Activated gamma-delta T cell treated with Interleukin-2 at 50 U/mL for 16 hours (primary cell): Measurements from ENCODE around the gene TPRG1L.

ENCODE experiments used
- DNase-seq: peaks from one replicate; pipeline ENCODE4 v3.0.0-alpha.2; 2020

The TPRG1L gene

DNA sequence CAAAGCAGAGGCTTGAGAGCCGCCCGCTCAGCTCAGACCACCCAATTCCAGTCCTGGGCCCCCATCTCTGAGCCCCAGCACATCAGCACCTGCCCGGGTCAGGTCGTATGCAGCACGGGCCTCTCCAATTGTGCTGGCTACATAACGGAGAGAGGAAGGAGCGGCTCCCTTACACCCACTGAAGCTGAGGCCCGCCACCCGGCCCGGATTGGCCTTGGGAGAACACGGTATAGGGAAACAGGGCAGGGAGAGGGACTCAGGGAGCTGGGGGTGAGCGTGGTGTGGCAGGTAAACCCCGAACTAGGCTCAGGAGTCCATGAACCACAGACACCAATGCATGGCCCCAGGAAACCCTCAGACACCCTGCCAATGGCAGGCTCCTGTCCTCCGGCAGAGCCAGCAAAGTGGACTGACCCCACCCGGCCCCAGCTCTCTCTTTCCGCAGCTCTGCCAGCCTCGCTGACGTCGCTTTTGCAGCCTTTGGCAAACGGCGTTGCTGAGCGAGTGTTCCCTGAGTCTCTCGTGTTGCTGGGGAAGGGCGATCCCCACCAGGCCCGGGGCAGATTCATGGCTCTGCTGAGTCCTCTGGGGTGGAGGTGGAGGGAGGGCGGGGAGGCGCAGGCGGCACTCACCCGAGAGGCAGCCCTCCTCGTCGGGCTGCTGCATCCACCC, 30.0 kb upstream of the TPRG1L start:
- no peak for DNase-seq

DNA sequence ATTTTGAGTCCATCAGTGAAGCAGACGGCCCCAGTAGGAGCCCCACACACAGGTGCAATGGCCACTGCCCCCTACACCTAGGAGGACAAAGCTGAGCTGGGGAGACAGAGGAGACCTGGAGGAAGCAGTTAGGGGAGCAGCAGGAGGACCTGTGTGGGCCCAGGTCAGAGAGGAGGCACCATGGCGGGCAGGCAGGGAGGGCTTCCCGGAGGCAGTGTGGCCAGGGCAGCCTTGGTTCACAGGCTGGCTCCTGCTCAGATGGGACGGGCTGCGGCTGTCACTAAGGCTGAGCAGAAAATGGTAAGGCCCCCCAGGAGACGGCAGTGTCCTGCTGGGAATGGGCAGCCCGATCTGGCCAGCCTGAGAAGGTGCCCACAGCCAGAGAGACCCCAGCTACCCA, 28.9 kb upstream of the TPRG1L start:
- no peak for DNase-seq

DNA sequence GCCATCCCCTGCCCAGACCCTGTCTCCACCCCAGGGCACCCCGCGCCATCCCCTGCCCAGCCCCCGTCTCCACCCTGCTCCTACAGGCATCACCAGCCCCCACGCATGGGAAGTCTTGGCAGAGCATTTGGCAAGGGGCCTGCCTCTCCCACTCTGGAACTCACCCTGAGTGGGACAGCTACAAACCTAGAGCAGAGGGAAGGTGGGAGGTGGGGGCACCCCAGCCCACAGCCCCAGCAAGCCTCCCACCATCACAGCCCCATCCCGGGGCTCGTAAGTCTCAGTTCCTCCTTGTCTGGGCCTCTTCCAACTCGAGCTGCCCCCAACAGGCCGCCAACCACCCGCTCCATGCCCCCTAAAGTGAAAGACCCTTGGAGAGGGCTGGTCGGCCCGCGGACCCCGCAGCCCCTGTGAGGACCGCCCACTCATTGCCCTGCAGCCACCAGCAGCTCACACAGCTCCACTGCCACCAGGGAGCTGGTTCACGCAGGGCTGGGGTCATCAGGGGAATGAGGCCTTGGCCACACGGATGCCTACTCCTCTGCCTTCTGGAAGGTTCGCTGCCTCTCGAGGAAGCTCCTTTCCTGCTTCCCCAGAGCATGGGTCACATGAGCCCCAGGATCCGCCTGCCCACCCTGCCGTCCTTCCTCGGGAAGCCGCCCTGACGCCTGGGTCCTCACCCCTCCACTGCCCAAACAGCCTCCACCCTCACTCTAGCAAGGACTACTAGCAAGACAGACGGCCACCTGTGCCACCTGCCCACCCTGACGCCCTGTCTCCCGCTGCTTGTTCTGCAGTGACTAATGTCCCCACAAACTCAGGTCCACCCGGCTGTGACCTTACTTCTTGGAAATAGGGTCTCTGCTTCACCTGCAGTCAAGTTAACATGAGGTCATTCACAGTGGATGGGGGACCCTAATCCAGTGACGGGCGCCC, 27.9 kb upstream of the TPRG1L start:
- peak; percentile 20 for DNase-seq

DNA sequence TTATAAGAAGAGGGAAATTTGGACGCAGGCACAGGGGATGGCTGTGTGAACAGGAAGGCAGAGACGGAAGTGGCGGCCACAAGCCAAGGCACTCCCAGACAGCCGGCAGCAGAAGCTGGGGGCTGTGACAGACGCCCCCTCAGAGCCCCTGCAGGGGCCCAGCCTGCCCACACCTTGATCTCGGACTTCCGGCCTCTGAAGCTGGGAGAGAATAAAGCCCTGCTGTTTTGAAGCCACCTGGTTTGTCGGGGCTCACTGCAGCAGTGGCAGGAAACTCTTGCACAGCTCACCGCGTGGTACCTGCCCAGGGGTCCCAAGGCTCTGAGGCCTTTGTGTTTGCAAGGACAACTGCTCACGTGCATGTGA, 27.2 kb upstream of the TPRG1L start:
- peak; percentile 52 for DNase-seq

DNA sequence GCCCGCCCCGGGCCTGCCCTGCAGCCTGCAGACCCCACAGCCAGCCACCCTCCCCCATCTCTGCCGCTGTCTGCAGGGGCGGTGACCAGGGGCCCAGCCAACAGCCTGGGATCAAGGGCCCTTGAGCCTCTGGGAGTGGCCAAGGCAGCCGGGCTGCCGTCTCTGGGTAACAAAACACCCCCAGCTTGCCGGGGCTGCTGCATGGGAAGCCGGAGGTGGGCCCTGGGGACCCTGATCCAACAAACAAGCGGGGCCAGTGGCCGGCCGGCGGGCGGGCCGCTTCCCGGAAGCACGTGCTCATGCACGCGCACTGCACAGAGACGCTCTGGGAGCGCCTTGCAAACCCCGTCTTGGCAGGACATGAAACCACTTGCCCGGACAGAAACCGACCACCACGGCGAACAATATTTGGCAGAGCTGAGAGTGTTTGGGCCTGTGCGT, 26.7 kb upstream of the TPRG1L start:
- no peak for DNase-seq

DNA sequence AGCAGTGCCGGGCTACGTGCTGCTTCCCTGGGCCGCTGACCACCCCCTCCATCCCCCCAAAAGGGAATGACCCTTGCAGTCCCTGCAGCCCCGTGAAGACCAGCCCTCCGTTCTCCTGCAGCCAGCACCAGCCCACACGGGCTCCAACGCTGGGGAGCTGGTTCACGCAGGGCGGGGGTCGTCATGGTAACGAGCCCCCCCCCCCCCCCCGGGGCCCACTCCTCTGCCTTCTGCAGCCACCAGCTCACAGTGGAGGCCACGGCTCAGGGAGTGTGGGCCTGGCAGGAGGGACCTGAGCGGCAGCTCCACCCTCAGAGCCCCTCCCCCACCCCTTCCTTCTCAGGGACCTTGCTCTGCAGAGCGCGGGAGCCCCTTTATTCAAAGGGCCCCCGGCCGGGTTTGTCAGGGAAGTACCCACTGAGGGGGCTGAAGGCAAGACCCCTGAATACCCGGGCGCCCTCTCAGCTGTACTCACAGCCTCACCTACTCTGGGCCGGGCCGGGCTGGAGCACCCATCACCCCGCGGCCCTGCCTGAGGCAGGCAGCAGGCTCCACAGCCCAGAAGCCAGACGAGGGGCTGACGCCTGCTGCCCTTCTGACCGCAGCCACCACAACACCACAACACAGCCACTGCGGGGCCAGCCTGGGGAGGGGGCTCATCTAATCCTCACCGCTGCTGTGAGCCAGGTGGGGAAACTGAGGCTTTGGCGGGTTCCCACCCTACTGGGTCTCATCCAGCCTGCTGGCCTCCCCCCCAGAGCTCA, 26.1 kb upstream of the TPRG1L start:
- no peak for DNase-seq

DNA sequence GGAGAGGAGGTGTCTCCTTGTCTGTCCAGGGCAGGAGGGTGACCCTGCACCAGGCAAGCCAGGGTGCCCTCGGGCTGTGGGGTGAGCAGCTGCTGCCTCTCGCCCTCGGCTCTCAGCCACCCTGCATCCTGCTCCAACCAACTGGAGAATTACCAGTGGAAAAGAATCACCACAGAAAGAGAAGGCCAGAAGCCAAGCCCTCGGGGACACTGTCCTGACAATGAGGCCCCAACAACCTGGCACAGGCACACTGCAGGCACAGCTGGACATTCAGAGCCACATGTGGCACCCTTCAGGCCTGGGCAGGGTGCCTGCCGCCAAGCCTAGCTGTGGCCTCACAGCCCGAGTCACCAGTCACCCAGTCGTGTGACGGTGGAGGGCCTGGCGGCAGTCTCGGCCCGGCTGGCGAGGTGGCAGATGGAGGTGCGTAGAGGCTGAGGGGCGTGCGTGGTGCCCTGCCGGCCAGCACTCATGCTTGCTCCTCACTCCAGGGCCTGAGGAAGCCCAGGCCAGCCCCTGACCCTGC, 25.5 kb upstream of the TPRG1L start:
- DNase-seq, result no peak

DNA sequence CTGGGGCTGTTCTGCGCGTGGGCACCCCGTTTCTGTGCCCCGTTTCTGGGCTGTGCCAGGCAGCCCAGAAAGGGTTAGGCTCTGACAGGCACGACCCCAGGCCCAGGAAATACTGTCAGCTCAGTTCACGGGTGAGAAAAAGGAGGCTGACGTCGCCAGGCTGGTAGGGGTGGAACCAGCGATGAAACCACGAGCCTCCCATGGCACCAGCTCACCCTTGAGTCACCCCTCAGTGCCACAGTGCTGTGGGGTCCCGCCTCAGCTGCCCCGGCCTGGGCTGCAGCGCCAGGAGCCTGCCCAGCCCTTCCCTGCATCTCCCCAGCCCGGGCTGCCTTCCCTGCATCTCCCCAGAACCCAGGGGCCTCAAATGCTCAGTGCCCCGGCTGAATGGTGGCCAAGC, 25.0 kb upstream of the TPRG1L start:
- DNase-seq, result peak; percentile 31

DNA sequence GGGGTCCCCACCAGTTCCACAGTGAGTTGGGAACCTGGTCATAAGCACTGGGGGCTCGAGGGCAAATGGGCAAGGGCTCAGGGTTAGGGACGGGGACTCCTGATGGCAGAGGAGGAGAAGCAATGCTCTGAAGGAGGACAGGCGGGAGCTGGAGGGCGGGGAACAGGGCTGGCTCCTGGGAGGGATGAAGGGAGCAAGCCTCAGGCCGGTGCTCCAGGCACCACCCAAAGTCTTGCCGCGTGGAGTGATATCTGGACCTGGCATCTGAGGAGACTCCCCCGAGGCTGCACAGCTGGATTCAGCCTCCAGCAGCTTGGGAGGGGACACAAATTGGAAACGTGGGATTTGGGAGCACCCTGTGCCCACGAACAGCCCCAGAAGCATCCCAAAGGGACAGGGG, 24.5 kb upstream of the TPRG1L start:
- DNase-seq, result no peak

DNA sequence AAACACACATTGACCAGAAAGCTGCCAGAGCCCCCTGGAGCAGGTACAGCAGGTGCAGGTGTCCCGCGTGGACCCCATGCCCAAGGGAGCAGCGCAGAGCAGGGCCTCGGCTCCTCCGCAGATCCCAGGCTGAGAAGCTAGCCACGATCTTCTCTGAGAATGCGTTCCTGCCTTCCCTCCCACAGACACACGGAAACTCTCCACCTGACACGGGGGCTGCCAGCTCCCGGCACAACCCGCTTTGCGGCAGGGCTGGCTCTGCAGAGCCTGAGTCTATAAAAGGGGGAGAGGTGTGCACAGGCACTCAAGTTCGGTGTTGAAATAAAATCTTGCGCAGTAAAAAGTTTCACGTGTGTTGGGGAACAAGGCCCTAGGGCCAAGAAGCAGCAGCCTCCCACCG, 23.1 kb upstream of the TPRG1L start:
- DNase-seq, result no peak

DNA sequence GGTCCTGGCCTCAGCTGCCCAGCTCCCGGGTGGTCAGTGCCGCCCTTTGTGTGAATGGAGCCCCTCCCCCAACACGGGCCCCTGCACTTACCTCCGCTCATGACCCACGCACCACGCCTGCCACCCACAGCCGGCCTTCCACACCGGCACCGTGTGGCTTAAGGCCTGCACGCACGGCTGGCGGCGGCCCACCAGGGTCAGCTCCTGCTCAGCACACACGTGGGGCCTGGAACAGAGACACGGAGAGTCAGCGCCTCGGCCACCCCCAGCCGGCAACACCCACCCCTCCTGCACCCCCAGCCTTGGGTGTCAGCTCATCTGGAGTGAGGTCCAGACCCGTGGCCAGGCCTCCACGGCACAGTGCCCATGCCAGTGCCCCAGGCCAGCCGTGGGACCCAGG, 22.4 kb upstream of the TPRG1L start:
- DNase-seq, result no peak

DNA sequence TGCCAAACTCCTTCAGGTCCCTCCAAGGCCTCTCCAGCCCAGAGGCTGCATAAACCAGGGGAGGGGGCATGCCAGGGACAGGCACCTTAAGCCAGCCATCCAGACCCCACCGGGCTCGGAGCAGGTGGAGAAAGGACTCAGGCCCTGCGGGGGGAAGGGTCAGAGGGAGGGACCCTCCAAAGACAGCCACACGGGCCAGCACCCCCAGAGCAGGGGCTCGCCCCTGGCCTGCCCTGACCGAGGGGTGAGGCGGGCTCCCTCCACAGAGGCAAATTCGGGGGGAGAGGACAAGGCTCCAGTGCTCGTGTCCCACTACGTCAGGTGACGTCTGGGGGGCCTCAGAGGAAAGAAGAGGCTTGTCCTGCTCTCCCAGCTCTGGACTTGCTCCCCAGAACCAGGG, 21.7 kb upstream of the TPRG1L start:
- no peak for DNase-seq

DNA sequence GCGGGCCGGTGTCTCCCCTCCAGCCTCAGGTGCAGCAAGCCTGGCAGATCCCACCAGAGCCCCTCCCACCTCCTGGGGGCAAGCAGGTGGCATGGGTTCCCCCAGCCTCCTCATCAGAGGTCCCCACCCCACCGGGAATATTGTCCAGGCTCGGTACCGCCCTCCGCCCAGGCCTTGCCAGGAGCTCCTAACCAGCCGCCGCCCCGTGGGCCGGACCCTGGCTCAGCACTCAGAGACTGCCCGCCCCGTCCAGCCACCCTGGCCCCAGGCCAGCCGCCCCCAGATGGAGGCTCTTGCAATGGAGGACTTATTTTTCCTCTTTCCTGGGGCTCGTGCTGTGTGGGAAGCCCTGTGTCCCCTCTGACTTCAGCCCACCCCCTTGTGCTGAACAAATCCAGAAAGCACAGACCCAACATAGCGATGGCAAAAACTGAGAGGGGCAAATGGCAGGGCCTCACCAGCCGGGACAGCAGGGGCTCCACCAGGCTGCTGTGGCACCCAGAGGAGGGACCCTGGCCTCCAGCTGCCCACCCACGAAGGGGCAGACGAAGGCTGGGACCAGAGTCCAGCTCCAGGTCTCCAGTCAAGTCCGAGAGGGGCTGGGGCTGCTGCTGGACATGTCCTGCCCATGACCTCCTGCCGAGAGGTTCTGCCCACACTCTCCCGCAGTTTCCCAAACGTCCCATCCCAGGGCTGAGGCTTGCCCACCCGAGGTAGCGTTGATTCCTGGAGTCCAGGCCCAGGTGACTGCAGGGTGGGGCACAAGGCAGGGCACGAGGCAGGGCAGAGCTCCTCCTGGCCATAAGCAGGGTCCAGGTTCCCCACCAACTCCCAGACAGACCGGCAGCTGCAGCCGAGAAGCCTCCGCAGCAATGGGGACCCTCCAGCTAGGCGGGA, 21.0 kb upstream of the TPRG1L start:
- DNase-seq, result no peak

DNA sequence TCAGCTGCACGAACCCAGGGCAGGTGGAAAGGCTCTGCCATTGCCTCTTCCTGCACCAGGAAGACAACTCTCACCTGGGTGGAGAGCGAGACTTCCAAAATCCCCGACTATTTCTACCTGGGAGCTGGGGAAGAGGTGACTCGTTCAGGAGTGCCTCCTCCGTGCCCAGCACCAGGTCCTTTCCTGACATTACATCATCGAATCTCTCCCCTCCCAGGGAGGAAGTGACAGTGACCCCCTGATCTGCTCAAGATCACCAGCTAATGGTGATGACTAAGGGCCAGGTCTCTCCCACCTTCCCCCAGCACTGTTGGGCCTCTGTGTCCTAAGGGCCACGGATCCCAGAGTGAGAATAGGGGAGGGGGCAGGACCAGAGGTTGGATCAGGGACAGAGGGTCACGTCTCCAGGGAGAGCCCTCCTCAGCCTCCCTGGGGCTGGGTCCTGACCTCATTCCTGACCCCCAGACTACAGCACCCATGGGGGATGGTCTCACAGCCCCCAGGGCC, 20.3 kb upstream of the TPRG1L start:
- no peak for DNase-seq

DNA sequence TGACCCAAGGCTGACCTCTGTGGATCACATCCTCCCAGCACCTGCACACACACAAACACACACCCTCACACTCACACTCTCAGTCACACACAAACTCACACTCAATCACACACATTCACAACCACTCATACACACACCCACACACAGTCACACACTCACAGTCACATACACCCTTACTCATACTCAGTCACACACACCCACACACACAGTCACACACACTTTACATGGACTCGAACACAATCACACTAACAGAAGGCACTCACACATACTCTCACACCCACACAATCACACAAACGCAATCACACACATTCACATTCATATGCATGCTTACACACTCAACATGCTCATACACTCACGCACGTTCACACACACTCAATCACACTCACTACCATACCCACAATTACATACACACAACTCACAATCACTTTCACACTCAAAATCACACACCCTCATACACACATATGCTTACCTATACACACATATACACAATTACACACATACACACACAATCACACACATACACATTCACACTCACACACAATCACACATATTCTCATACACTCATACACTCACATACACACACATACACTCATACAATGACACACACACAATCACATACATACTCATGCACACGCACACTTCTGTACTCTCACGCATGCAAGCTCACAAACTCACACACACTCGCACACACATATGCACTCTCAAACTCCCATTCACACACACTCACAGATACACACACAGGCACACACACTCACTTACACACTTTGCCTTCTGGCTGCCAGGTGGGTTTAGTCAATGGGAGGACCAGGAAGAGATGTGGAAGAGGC, 19.6 kb upstream of the TPRG1L start:
- no peak for DNase-seq

DNA sequence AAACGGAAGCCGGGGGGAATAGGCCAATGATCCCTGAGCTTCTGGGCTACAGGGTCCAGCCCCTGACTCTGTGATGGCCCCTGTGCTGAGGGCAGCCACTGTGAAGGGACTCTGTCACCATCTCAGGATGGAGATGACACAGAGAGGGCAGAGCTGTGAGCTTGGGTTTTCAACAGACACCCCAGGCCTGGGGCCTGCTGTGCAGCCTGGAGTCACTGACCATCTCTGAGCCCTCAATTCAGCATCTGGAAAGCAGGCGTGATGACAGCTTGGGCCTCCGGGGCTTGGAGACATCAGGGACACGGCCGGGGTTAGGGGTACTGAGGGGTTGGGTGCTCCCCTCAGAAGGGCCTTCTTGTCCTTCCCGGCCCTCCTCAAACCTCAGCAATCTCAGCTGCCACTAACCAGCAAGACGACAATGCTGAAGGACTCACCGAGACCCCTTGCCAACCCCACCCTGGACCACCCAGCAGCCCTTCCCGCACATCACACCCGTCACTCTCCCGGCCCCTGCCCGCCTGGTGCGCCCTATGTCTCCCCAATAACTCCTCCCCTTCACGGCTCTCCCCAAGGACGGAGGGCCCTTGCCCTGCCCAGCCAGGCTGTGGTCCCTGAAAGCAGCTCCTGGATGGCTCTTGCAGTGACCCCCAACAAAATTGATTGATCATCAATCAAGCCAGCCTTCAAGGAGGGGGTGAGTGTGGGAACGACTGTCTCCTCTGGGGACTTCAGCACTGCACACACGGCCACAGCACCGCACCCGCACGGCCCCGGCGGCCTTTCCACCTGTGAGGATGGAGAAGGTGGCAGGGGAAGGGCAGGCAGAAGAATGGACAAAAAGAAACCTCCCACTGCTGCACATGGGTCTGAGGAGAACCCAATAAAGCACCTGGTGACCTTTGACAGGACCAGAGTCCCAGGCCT, 17.8 kb upstream of the TPRG1L start:
- no peak for DNase-seq

DNA sequence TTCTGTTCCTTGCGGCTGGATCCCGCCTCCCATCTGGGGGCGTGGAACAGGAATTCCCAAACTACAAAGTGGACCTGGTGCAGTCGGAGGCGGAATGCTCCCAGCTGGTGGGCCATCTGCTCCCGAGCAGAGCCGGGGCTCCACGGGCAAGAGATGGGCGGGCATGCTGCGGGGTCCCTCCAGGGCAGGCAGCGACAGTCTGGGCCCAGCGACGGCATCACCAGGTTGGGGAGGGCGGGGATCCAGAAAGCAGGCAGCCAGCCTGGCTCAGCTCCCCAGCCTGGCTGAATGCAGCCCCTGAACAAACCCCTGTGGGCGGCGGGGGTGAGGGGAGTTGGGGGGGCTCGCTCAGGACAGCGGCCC, 17.1 kb upstream of the TPRG1L start:
- no peak for DNase-seq

DNA sequence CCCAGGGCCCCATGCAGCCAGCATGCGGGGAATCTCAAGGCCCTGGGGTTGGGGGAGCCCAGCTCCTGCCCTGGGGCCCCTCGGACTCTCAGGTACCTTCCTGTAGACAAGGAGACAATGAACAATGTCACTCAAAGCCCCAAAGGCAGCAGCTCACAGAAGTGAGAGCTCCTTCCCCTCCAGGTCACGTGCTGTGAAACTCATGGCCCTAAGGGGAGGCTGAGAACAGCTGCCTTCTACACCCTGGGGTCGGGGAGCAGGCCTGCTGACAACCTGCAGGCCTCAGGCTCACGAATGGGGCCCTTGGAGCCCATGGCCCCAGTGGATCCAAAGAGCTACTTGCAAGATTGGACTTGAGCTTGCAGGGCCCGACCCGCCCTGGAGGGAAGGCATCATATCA, 16.7 kb upstream of the TPRG1L start:
- no peak for DNase-seq

DNA sequence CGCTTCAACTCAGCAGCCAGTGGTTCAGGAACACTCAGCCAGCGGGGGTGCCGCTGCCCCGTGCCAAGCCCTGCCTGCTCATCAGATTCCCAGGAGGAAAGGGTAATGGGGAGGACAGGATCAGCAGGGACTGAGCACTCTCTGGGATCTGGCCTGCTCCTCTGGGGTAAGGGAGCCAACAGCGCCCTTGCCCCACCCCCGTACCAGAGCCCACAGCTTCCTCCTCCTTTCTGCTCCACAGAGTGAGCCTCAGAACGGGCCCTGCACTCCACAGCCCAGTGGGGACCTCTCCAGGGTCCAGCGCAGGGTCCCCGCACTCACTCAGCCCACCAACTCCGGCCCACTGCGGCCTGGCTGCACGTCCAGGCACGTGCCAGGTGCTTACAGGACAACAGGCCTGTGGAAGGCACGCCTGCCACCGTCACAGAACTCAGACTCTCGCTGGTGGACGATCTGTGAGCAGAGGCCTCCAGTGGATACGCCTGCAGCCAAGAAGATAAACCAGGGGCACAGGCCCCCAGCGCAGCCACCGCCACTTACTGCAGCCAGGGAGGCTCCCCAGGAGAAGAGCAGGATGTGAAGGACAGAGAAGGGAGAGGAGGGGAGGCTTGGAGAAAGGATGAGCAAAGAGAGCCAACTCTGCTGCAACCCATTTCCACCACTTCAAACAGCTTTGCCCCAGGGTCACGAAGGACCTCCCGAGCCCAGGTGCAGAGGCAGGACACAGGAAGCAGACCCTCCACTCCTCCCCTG, 15.6 kb upstream of the TPRG1L start:
- no peak for DNase-seq
